Keratinocyte (primary cell): ENCODE measurements around the gene CCL22. TPM values are rescaled to one million over a fixed set of nuclear protein-coding genes. Genes with fewer than 3 reads are reported as not detected.

Experiments used
- DNase-seq: peaks from one replicate; pipeline ENCODE4 v3.0.0-alpha.2; 2011; ENCODE audit warnings: low read depth, missing footprints, low spot score
- FAIRE-seq: peaks from 2 replicates; lab custom pipeline; 2011; peaks lifted over from hg19 to GRCh38; lab: Jason Lieb, UNC
- H2AFZ ChIP-seq: 2 replicates; pipeline ENCODE4 v1.6.0; 2012; ENCODE audit warnings: low read length, control low read depth, inconsistent platforms; ENCODE audit not compliant: control insufficient read depth
- H3K27ac ChIP-seq: 2 replicates; pipeline ENCODE4 v1.5.1; 2011; ENCODE audit warnings: low read length; ENCODE audit not compliant: control insufficient read depth, insufficient read depth
- H3K27me3 ChIP-seq: 3 replicates; pipeline ENCODE4 v1.6.0; 2011; ENCODE audit warnings: low read length; ENCODE audit not compliant: control insufficient read depth, insufficient read depth; ENCODE audit errors: extremely low read depth
- H3K36me3 ChIP-seq, 2 experiments: 2 replicates in 1 of 2; 3 replicates in 1 of 2; pipeline ENCODE4 v1.5.1; 2011; ENCODE audit warnings: low read length in 2 of 2, mild to moderate bottlenecking in 1 of 2; ENCODE audit not compliant: control insufficient read depth in 2 of 2, insufficient read depth in 2 of 2; ENCODE audit errors: extremely low read depth in 1 of 2
- H3K4me1 ChIP-seq: 3 replicates; pipeline ENCODE4 v1.5.1; 2011; ENCODE audit warnings: low read length; ENCODE audit not compliant: control insufficient read depth, insufficient read depth; ENCODE audit errors: extremely low read depth
- H3K4me2 ChIP-seq: 3 replicates; pipeline ENCODE4 v1.6.0; 2011; ENCODE audit warnings: low read depth, low read length; ENCODE audit not compliant: control insufficient read depth, insufficient read depth; ENCODE audit errors: extremely low read depth
- H3K4me3 ChIP-seq, 3 experiments: fragments of 200-600 bp in 1 of 3; sonication (generic) in 1 of 3; 2 replicates in 2 of 3; 3 replicates in 1 of 3; pipeline ENCODE4 v1.5.1; 2011 to 2016; ENCODE audit warnings: low read length in 3 of 3, mild to moderate bottlenecking in 3 of 3, control low read depth in 2 of 3, inconsistent platforms in 1 of 3, low read depth in 1 of 3, mixed read lengths in 1 of 3, mixed run types in 1 of 3, moderate library complexity in 1 of 3; ENCODE audit not compliant: control insufficient read depth in 2 of 3, insufficient read depth in 2 of 3; ENCODE audit errors: extremely low read depth in 1 of 3
- H3K79me2 ChIP-seq: 2 replicates; pipeline ENCODE4 v1.6.0; 2012; ENCODE audit warnings: low read length; ENCODE audit not compliant: control insufficient read depth, insufficient read depth
- H3K9ac ChIP-seq: 3 replicates; pipeline ENCODE4 v1.6.0; 2011; ENCODE audit warnings: low read length; ENCODE audit not compliant: control insufficient read depth, insufficient read depth; ENCODE audit errors: extremely low read depth
- H3K9me1 ChIP-seq: 3 replicates; pipeline ENCODE4 v1.6.0; 2011; ENCODE audit warnings: low read length; ENCODE audit not compliant: control insufficient read depth, insufficient read depth; ENCODE audit errors: extremely low read depth
- H3K9me3 ChIP-seq: 2 replicates; pipeline ENCODE4 v1.5.1; 2012; ENCODE audit warnings: low read depth, low read length; ENCODE audit not compliant: control insufficient read depth
- H4K20me1 ChIP-seq: 3 replicates; pipeline ENCODE4 v1.6.0; 2011; ENCODE audit warnings: low read length; ENCODE audit not compliant: control insufficient read depth, insufficient read depth; ENCODE audit errors: extremely low read depth
- CTCF ChIP-seq, 3 experiments: IDR thresholded peaks in 1 of 3; conservative IDR thresholded peaks in 1 of 3; optimal IDR thresholded peaks in 1 of 3; 2 replicates in 2 of 3; 3 replicates in 1 of 3; pipeline versions ENCODE3 to v1.5.1; 2011; ENCODE audit warnings: low read length in 3 of 3, mild to moderate bottlenecking in 3 of 3, moderate library complexity in 2 of 3, control low read depth in 1 of 3, inconsistent platforms in 1 of 3; ENCODE audit not compliant: insufficient read depth in 2 of 3; ENCODE audit errors: extremely low read depth in 1 of 3
- EZH2 ChIP-seq: IDR thresholded peaks from one replicate; pipeline ENCODE4 v1.6.1; 2012; ENCODE audit warnings: inconsistent platforms, mild to moderate bottlenecking, low read length, moderate library complexity
- dilution Hi-C: fragments of 300-500 bp; cut with MboI; formaldehyde crosslinking; loops from one replicate; pipeline ENCODE4 v1.7.0; 2020; ENCODE audit warnings: low sequenced_read_pairs; ENCODE audit not compliant: extremely low pct_ligation_motif_present
- polyA plus RNA-seq, 5 experiments: library from polyadenylated mRNA; depleted of rRNA in 3 of 5; stranded (reverse) in 3 of 5; stranded (forward) in 1 of 5; unstranded in 1 of 5; fragments of >200 nt; gene quantifications; 1 replicate in 1 of 5; 2 replicates in 3 of 5; 3 replicates in 1 of 5; pipeline versions ENCODE4 v1.2.1 to v1.2.3, GENCODE V29; 2011 to 2012; ENCODE audit warnings: missing spikeins in 2 of 5, low read depth in 1 of 5, low replicate concordance in 1 of 5

Gene CCL22
- polyA plus RNA-seq, 1 donor (not counting 4 experiments of a cell fraction or from before 2014, with no cell fraction given): not detected

DNA sequence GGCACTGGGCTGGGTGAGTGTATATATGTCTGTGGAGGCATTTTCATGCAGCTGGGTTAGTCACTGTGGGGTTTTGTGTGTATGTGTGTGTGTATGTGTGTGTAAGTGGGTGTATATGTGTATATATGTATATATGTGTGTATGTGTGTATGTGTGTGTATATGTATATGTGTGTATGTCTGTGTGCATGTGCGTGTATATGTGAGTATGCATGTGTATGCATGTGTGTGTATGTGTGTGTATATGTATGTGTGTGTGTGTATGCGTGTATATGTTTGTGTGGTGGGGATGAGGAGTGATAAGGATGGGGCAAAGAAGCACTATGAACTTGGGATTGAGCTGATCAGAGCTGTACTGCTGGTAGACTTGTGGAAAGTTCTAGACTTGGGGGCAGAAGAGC, 45.1 kb upstream of the CCL22 start:
- Histone ChIP-seq H3K4me2 (no peak overlapping the region), H3K27me3 (no peaks in the 10 kb centered on the region), H3K36me3 (no peaks in the 10 kb centered on the region), H3K79me2 (no peaks in the 10 kb centered on the region), H3K9me3 (no peaks in the 10 kb centered on the region), H3K9me1 (peaks cover 2% of the 10 kb centered on the region), H3K27ac (no peak overlapping the region), H3K4me1 (peaks cover 19% of the 10 kb centered on the region), H4K20me1 (no peaks in the 10 kb centered on the region), H3K4me3 (no peak overlapping the region), H2AFZ (no peak overlapping the region), H3K9ac (no peak overlapping the region)
- FAIRE-seq (no peak), DNase-seq (no peak)
- no peak for TF ChIP-seq CTCF (optimal IDR thresholded peaks at IDR 0.05 in 1 of 3, IDR thresholded peaks at IDR 0.05 in 1 of 3, conservative IDR thresholded peaks at IDR 0.05 in 1 of 3; ENCODE audit: extremely low read depth in 1 of 3, insufficient read depth in 2 of 3, low read length in 3 of 3)
- no peak for TF ChIP-seq EZH2
- dilution Hi-C loops: no loop called here

GRCh38 chr16:57314161-57314785, 44.3 kb upstream of the CCL22 start:
- Histone ChIP-seq H2AFZ (no peak overlapping the region), H3K9me1 (peaks cover 2% of the 10 kb centered on the region), H3K9ac (no peak overlapping the region), H4K20me1 (no peaks in the 10 kb centered on the region), H3K4me3 (no peak overlapping the region), H3K27ac (no peak overlapping the region), H3K79me2 (no peaks in the 10 kb centered on the region), H3K27me3 (no peaks in the 10 kb centered on the region), H3K4me2 (no peak overlapping the region), H3K4me1 (peaks cover 19% of the 10 kb centered on the region), H3K9me3 (no peaks in the 10 kb centered on the region), H3K36me3 (no peaks in the 10 kb centered on the region)
- no peak for TF ChIP-seq EZH2
- TF ChIP-seq CTCF (optimal IDR thresholded peaks at IDR 0.05 in 1 of 3, IDR thresholded peaks at IDR 0.05 in 1 of 3, conservative IDR thresholded peaks at IDR 0.05 in 1 of 3; ENCODE audit: extremely low read depth in 1 of 3, insufficient read depth in 2 of 3, low read length in 3 of 3): no peak
- dilution Hi-C loops: no loop called here
- FAIRE-seq (no peak), DNase-seq (no peak)
